Retinal pigment epithelial cell (primary cell): ENCODE data around the gene PTPRD.

Experiments used
- DNase-seq: peaks from one replicate; pipeline ENCODE4 v3.0.0-alpha.2; 2010; ENCODE audit warnings: low read depth
- H3K4me3 ChIP-seq: 2 replicates; pipeline ENCODE4 v1.5.1; 2011; ENCODE audit warnings: mild to moderate bottlenecking, low read length, control low read depth, moderate library complexity
- TF ChIP-seq, protein P1 (sequence below): conservative IDR thresholded peaks from 2 replicates; pipeline ENCODE4 v1.5.1; 2011; ENCODE audit warnings: low read depth, low read length, control low read depth, inconsistent platforms

Gene PTPRD

DNA sequence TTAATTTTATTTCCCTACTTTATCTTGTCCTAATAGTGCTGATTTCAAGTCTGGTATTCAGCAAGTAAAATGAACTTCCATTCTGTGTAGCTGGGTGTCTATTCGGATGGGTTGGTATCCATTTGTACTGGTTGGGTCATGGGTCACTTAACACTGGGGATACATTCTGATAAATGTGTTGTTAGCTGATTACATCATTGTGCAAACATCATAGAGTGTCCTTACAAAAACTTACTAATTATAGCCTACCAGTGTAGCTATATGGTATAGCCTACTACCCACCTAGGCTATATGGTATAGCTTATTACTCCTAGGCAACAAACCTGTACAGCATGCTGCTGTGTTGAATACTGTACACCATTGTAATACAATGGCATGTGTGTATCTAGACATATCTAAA, 1439.5 kb downstream of the PTPRD start:
- no peak for DNase-seq
- TF ChIP-seq, protein P1, sequence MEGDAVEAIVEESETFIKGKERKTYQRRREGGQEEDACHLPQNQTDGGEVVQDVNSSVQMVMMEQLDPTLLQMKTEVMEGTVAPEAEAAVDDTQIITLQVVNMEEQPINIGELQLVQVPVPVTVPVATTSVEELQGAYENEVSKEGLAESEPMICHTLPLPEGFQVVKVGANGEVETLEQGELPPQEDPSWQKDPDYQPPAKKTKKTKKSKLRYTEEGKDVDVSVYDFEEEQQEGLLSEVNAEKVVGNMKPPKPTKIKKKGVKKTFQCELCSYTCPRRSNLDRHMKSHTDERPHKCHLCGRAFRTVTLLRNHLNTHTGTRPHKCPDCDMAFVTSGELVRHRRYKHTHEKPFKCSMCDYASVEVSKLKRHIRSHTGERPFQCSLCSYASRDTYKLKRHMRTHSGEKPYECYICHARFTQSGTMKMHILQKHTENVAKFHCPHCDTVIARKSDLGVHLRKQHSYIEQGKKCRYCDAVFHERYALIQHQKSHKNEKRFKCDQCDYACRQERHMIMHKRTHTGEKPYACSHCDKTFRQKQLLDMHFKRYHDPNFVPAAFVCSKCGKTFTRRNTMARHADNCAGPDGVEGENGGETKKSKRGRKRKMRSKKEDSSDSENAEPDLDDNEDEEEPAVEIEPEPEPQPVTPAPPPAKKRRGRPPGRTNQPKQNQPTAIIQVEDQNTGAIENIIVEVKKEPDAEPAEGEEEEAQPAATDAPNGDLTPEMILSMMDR = no peak
- no peak overlapping the region for H3K4me3 ChIP-seq

DNA sequence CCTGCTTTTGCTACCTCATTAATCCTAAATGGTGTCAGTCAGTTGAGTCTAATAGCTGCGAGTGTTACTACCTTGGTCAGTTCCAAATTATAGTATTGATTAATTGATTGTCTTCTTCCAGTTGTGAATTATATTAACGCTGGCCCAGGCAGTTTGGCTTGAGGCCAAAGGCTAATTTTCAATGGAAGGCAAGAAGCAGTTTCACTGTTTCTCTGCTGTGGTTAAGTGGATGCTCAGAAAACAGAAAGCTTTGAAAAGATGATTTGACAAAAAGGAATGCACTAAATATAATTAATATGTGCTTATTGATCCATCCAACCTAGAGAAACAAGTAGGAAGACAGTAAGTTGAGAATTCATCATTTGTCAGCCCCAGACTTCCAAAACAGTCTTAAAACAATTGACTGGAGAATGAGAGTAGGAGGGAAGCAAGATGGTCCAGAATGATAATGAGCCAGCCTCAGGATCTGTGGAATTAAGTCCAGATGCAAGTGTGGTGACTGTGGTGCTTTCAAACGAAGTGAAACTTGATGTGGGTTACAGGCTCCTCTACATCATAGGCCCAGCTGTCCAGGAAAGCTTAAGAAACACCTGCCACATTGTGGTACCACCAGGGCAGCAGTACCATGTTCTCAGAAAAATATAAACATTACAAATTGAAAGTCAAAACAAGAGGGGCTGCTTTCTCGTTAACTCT, 1442.2 kb downstream of the PTPRD start:
- H3K4me3 ChIP-seq = no peak overlapping the region
- no peak for DNase-seq
- TF ChIP-seq, protein P1 = no peak

- DNase-seq = no peak
- TF ChIP-seq, protein P1 = no peak
- no peak overlapping the region for H3K4me3 ChIP-seq
Measured at GRCh38 chr9:9142001-9142400, 1470.8 kb downstream of the PTPRD start.

DNA sequence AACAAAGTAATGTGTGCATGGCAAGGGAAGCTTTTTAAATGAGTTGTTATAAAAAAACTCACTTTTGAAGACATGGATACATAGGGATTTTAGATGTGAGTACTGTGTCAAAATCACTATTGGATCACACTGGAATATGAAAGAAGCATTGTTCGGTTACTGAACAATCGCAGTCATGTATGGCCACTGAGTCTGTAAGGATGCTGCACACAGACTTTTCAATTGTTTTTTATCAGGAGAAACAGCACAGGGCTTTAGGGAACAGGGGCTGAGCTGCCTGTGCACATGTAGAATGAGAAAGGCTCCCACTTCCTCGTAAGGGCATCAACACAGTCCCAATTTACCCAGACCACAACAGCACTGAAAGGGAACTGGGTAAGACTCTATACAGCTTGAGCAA, 1479.3 kb downstream of the PTPRD start:
- TF ChIP-seq, protein P1 = no peak
- no peak overlapping the region for H3K4me3 ChIP-seq

GRCh38 chr9:9124616-9125015, 1488.2 kb downstream of the PTPRD start:
- TF ChIP-seq, protein P1 = no peak
- no peak for DNase-seq
- no peak overlapping the region for H3K4me3 ChIP-seq

More for the DNA sequence above, 1479.3 kb downstream of the PTPRD start:
- DNase-seq = no peak

DNA sequence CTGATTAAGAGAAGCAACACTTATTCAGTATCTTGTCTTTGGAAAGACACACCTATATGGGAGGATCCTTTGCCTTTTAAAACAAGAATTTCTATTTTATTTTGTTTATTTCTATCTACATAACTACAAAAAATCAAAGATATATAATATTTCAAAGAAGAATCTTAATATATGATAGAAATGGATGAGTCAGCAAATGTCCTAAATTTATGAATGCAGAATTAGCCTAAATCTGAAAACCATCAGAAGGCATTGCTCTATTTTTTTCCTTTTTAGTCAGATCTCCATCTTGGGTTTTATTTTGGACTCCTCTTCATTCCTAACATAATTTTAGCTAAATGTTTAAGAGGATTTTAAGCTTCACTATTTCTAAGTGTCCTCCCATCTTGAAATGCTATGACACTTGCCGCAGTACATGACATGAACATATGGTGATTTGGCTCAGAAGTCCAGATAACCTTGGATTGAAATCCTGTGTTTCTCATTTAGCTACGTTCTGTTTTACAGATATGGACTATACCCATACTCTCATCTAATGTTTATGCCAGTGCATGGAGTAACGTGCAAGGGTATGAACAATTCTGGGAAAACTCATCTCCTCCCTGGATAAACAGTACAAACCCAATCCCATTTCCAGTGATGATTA, 1490.4 kb downstream of the PTPRD start:
- no peak overlapping the region for H3K4me3 ChIP-seq
- DNase-seq = no peak
- TF ChIP-seq, protein P1 = no peak

GRCh38 chr9:9117866-9118265, 1494.9 kb downstream of the PTPRD start:
- no peak overlapping the region for H3K4me3 ChIP-seq
- TF ChIP-seq, protein P1 = no peak
- no peak for DNase-seq
